Midbrain (tissue), 1 donor: ENCODE results near the gene TRIML2.
"Not testable (repeated sequence)": the region's sequence is repeated elsewhere in the genome, so short reads cannot be mapped to it uniquely, and the experiment has no call there.

Source experiments
- DNase-seq: peaks from one replicate; lab custom pipeline; 2025; lab: John Stamatoyannopoulos, UW

Gene TRIML2

DNA sequence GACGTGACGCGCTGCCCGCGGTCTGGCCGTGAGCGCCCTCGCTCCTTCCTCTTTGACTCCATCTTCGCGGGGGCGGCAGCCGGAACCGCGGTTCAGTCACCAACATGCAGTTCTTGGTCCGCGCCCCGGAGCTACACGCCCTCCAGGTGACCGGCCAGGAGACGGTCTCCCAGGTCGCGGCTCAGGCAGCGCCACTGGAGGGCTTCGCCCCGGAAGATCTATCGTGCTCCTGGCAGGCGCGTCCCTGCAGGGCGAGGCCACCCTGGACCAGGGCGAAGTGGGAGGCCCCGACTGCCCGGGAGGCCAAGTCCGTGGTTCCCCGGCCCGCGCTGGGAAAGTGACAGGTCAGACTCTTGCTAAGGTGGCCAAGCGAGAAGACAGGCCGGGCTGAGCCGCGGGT is 2.9 kb downstream of the TRIML2 start:
- DNase-seq, result no peak

DNA sequence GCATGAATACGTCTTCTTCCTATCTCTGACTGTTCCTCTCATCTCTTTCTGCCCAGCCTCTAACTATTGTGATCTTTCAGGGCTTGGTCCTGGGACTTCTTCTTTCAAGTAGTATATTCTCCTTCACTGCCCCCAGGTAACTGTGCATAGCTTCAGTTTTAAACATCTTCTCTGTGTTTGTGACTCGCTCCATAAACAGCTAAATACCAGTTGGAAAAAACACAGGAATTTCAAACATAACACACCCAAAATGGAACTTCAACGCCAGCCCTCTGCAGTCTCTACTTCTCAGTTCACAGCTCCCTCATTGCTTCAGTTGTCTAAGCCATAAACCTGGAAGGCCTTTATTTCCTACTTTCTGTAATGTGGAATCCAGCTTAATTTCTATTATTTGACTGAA is 16.6 kb downstream of the TRIML2 start:
- DNase-seq, result no peak

DNA sequence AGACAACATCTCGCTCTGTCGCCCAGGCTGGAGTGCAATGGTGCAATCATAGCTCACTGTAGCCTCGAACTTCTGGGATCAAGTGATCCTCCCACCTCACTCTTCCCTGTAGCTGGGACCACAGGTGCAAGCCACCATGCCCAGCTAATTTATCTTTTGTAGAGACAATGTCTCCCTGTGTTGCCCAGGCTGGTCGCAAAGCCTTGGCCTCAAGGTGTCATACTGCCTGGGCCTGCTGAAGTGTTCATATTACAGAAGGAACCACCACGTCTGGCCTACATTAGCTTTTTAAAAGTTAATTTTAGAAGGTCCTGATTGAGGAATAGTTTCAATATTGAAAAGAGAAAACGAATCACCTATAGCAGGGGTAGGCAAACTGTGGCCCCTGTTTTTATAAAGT is 22.5 kb downstream of the TRIML2 start:
- DNase-seq, result no peak

DNA sequence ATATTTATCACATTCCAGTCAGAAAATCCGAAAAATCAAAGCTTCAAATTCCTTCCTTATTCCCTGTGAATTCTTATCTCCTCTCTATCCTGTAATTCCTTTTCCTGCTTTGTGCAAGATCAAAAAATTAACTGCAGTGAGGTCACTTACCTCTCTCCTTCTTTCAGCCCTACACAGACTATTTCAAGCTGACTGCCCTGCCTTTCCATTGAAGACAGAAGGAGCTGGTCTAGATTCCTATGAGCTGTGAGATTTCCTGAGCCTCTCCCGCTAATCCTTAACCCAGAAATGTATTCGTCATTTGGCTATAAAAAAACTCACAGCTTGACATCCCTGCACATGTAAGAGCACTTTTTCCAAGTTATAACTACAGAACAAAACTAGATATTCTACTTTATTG is 26.6 kb downstream of the TRIML2 start:
- DNase-seq, result no peak

DNA sequence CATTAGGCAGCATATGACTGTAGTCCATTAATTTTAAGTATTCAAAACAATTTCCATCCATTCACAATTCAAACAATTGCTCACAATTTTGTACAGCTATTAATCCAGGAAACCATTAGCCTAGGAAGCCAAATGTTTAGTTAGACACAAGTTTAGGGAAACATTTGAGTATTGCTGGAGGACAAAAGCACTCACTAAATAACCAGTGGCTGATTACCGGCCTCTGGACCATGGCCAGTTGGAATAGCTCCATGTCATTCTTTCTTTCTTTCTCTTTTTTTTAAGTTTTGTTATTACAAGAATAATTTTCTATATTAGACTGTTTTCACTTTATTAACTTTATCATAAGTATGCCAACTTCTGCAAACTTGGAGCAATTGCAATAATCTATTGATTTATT is 31.3 kb downstream of the TRIML2 start:
- no peak for DNase-seq

DNA sequence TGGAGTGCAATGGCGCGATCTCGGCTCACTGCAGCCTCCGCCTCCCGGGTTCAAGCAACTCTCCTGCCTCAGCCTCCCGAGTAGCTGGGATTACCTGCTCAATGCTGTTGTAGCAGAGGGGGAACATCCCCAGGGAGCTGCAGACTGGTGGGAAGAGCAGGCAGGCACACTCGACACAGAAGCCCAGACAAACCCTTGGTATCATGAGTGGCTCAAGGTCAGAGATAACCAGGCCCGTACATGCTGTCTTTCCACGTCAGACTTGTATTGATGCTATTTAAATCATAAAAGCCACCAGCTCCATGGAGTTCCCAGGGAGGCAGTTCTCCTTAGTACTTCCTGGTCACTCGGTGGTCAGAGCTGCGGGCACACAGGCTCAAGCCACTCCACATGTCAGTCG is 33.2 kb downstream of the TRIML2 start:
- no peak for DNase-seq

DNA sequence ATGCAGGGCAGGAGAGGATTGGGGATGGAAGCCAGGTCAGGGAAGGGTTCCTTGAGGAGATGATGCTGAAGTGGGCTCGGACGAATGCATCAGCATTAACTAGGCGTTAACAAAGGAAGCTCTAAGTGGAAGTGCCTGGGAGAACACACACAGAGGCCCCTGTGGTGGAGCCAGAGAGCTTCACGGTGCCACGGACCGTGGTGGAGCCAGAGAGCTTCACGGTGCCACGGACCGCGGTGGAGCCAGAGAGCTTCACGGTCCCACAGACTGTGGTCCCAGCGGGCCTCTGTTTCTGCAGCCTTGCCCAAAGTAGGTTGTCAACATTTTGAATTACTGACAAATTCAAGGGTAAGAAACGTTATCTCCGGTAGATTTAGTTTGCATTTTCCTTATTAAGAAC is 48.3 kb downstream of the TRIML2 start:
- DNase-seq, result no peak

DNA sequence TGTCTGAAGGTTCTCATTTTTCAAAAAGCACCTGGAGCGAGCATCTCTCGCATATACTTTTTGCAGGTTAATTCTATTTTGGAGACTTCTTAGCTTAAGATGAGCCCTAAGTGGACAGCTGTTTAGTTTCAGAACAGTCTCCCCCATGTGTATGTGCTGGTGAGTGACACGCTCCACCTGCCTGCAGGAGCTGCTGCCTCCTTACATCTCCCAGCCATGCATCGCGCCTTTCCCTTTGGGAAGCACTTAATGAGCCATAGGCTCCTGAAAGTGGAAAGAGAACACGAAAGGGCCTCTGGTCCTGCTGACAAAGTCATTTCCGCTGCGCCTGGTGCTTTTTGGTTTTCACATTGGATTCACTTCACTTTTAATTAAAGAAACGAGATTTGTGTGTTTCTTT is 56.1 kb downstream of the TRIML2 start:
- DNase-seq, result no peak

DNA sequence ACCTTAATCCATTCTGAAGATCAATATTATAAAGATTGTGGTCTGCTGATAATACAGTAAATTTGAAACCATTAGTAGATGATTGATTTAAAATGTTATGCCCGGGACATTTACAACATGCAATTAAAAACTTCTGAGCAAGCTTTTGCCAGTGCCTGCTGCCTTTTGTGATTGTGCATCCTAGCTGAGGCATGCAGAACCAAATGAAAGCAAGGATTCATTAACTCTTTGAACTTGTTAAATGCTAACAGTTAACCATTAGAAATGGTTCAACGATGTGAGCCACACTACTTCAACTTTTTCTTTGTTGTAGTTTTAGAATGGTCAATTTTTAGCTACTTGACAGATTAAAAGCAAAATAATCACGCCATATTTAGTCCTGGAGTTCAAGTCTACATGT is 62.7 kb downstream of the TRIML2 start:
- DNase-seq, result no peak

DNA sequence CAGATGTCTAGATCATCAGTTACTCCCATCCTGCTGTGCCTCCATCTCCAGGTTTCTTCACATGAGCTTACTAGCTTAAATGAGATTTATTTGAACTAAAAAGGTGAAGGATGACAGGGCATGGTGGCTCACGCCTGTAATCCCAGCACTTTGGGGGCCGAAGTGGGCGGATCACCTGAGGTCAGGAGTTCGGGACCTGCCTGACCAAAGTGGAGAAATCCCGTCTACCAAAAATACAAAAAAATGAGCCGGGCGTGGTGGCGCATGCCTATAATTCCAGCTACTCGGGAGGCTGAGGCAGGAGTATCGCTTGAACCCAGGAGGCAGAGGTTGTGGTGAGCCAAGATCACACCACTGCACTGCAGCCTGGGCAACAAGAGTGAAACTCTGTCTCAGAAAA is 63.9 kb downstream of the TRIML2 start:
- DNase-seq, result not testable (repeated sequence)

DNA sequence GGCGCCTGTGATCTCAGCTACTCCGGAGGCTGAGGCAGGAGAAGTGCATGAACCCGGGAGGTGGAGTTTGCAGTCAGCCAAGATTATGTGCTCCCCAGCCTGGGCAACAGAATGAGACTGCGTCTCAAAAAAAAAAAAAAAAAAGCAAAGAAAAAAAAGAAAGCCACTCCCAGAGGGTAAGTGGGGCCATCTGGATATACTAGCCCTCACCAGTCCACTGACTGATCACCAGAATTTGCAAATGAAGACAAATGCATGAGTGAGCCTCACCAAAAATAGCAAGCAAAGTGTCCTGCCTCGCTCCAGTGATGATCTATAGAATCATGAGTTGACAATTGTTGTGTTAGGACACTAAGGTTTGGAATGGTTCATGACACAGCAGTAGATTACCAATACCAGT is 66.2 kb downstream of the TRIML2 start:
- no peak for DNase-seq

DNA sequence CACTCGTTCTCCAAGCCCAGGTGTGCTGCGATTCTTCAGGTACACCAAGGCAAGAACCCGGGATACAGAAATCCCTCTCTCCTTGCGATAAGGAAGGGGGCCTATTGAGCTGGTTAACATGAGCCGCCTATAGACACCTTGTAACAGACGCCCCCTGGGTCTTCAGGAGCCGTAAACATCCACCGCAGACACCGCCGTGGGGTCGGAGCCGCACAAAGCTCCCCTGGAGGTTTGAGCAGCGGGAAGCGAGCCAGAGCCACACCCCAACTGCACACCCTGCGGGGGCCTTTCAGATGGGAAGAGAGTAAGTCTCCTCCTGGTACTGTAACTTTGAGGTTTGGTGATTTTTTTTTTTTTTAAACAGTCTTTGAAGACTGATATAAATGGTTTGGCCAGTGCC is 67.2 kb downstream of the TRIML2 start:
- DNase-seq, result no peak

DNA sequence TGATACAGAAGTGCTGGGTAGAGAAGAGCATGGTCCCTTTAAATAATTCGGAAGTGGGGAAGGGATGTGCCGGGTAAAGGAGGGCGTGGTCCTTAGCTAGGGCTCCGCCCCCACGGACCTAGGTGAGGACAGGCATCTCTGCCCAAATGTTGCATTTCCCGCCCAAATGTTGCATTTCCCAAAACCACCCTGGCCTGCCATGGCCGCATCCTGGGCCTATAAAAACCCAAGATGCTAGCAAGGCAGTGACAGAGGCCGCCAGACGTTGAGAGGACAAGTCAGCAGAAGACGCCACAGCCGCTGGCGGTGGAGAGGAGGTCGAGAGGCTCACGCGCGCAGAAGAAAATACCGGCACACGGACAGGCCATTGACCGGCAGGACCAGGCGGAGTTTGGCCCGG is 67.7 kb downstream of the TRIML2 start:
- no peak for DNase-seq
